Lung (tissue), 12 donors: ENCODE results near the gene PAPPA. TPM values are rescaled to one million over a fixed set of nuclear protein-coding genes. Genes with fewer than 3 reads are reported as not detected.

Experiments used
- ATAC-seq: fragments of 200-7000 bp; cut with Tn5 transposase; one replicate; pipeline ENCODE4 v1.9.1; 2020; ENCODE audit warnings: moderate number of reproducible peaks; ENCODE audit not compliant: insufficient read depth, low FRiP score
- DNase-seq, 3 donors: peaks; one replicate each; pipeline ENCODE4 v3.0.0-alpha.2; 2013 to 2017
- H3K27ac ChIP-seq, 2 donors: one replicate each; pipeline ENCODE4 v1.5.1; 2013; ENCODE audit warnings: mild to moderate bottlenecking in 2 of 2, moderate library complexity in 2 of 2, control low read depth in 1 of 2, inconsistent platforms in 1 of 2, low read depth in 1 of 2, low read length in 1 of 2
- H3K27me3 ChIP-seq, 3 donors: one replicate each; pipeline ENCODE4 v1.5.1; 2013; ENCODE audit warnings: low read length in 2 of 3; ENCODE audit not compliant: control insufficient read depth in 3 of 3, insufficient read depth in 3 of 3
- H3K36me3 ChIP-seq, 4 donors: one replicate each; pipeline ENCODE4 v1.5.1; 2013; ENCODE audit warnings: low read length in 4 of 4, mild to moderate bottlenecking in 1 of 4, moderate library complexity in 1 of 4; ENCODE audit not compliant: control insufficient read depth in 4 of 4, insufficient read depth in 4 of 4
- H3K4me1 ChIP-seq, 5 donors: one replicate each; pipeline ENCODE4 v1.5.1; 2013; ENCODE audit warnings: low read length in 5 of 5, mild to moderate bottlenecking in 2 of 5, moderate library complexity in 1 of 5; ENCODE audit not compliant: control insufficient read depth in 5 of 5, insufficient read depth in 5 of 5
- H3K4me3 ChIP-seq: one replicate; pipeline ENCODE4 v1.5.1; 2013; ENCODE audit warnings: mild to moderate bottlenecking, control low read depth, moderate library complexity
- H3K9ac ChIP-seq, 2 donors: one replicate each; pipeline ENCODE4 v1.5.1; 2013; ENCODE audit warnings: low read length in 2 of 2, control low read depth in 1 of 2; ENCODE audit not compliant: insufficient read depth in 1 of 2
- H3K9me3 ChIP-seq, 4 donors: one replicate each; pipeline ENCODE4 v1.5.1; 2013; ENCODE audit warnings: low read length in 3 of 4, mild to moderate bottlenecking in 1 of 4, moderate library complexity in 1 of 4; ENCODE audit not compliant: control insufficient read depth in 4 of 4, insufficient read depth in 3 of 4
- CTCF ChIP-seq: IDR thresholded peaks from 2 replicates; pipeline ENCODE4 v1.5.1; 2012; ENCODE audit warnings: mild to moderate bottlenecking; ENCODE audit errors: control extremely low read depth, extremely low read depth
- WGBS, 2 donors: extraction: QIAGEN DNeasy Blood & Tissue Kit; methylation state at CpG; one replicate each; pipeline ENCODE4 v1.1.7; 2013; 5-methylcytosine and 5-hydroxymethylcytosine counted together
- polyA plus RNA-seq, 2 donors: library from polyadenylated mRNA; stranded (reverse); fragments of 200-250 nt; gene quantifications; one replicate each; pipeline ENCODE4 v1.2.1, GENCODE V29; 2013
- total RNA-seq, 2 donors: library from RNA; depleted of rRNA in 1 of 2; stranded (reverse); fragments of >200 nt in 1 of 2; gene quantifications; one replicate each; pipeline ENCODE4 v1.2.1, GENCODE V29; 2014 to 2021
- donor health status: control.
- donor health status: control.
- donor health status: Bipolar disorder and iron deficiency.
- donor health status: healthy.
- donor health status: DM: yes; HTN: yes; CAD: no.

Gene PAPPA
- total and polyA plus RNA-seq, 4 donors, result 0.45 to 6.7 (median 3.6) TPM

GRCh38 chr9:116423149-116423548 lies 269.6 kb downstream of the PAPPA start:
- Histone ChIP-seq H3K27ac (no peak overlapping the region), H3K36me3 (no peaks in the 10 kb centered on the region), H3K4me3 (no peak overlapping the region), H3K27me3 (no peaks in the 10 kb centered on the region), H3K9ac (no peak overlapping the region), H3K9me3 (peaks cover 0 to 4% (median 0%) of the 10 kb centered on the region in 4 donors), H3K4me1 (no peaks in the 10 kb centered on the region)
- no peak for TF ChIP-seq CTCF
- peak in 2 of 3 donors; percentile 14 to 40 for DNase-seq
- 84 to 94% methylated on average over 1 of the region's 1 CpG for WGBS, 2 donors
- ATAC-seq, result no peak

- Histone ChIP-seq H3K27ac (no peak overlapping the region), H3K9ac (no peak overlapping the region), H3K36me3 (no peaks in the 10 kb centered on the region), H3K27me3 (no peaks in the 10 kb centered on the region), H3K4me3 (no peak overlapping the region), H3K4me1 (no peaks in the 10 kb centered on the region), H3K9me3 (peaks cover 0 to 2% (median 0%) of the 10 kb centered on the region in 4 donors)
- DNase-seq (no peak), ATAC-seq (no peak)
- 72 to 95% methylated on average over 2 of the region's 2 CpGs for WGBS, 2 donors
- TF ChIP-seq CTCF, result no peak
Observed at GRCh38 chr9:116425244-116425643, 271.7 kb downstream of the PAPPA start.

GRCh38 chr9:116430849-116431248 lies 277.3 kb downstream of the PAPPA start:
- no peaks in the 10 kb centered on the region for H3K27me3 ChIP-seq
- no peaks in the 10 kb centered on the region for H3K36me3 ChIP-seq
- H3K4me1 ChIP-seq, result no peaks in the 10 kb centered on the region
- no peaks in the 10 kb centered on the region for H3K9me3 ChIP-seq
- no peak overlapping the region for H3K4me3 ChIP-seq
- H3K9ac ChIP-seq, result no peak overlapping the region
- WGBS, 2 donors, result 73 to 85% methylated on average over 3 of the region's 3 CpGs
- no peak for TF ChIP-seq CTCF
- ATAC-seq (no peak), DNase-seq (no peak)
- no peak overlapping the region for H3K27ac ChIP-seq

- Histone ChIP-seq H3K4me3 (no peak overlapping the region), H3K9me3 (no peaks in the 10 kb centered on the region), H3K4me1 (no peaks in the 10 kb centered on the region), H3K27ac (no peak overlapping the region), H3K9ac (no peak overlapping the region), H3K27me3 (no peaks in the 10 kb centered on the region), H3K36me3 (no peaks in the 10 kb centered on the region)
- no peak for TF ChIP-seq CTCF
- WGBS, 2 donors, result 94 to 96% methylated on average over 1 of the region's 1 CpG
- ATAC-seq (no peak), DNase-seq (no peak)
Observed at GRCh38 chr9:116432051-116432450, 278.5 kb downstream of the PAPPA start.
